Activated T-helper 17 cell treated with anti-CD3 and anti-CD28 coated beads, Interleukin-2, amount 50 U/mL, for 72 hours (primary cell): ENCODE results near the gene RNF114. TPM values are rescaled to one million over a fixed set of nuclear protein-coding genes. Genes with fewer than 3 reads are reported as not detected.

Experiments
- ATAC-seq: fragments of 150-1000 bp; cut with Tn5 transposase; replicated peaks from 2 replicates; pipeline ENCODE4 v1.10.0; 2021; ENCODE audit warnings: mild to moderate bottlenecking, moderate library complexity
- H3K27ac Mint-ChIP-seq: one replicate; pipeline ENCODE4 v1.8.0; 2022; ENCODE audit warnings: mixed read lengths
- H3K27me3 Mint-ChIP-seq: one replicate; pipeline ENCODE4 v1.8.0; 2022; ENCODE audit warnings: mixed read lengths
- H3K36me3 Mint-ChIP-seq: one replicate; pipeline ENCODE4 v1.8.0; 2022; ENCODE audit warnings: low read depth, mild to moderate bottlenecking, mixed read lengths
- H3K4me1 Mint-ChIP-seq: one replicate; pipeline ENCODE4 v1.8.0; 2022; ENCODE audit warnings: mixed read lengths
- H3K4me3 Mint-ChIP-seq: one replicate; pipeline ENCODE4 v1.8.0; 2022; ENCODE audit warnings: mild to moderate bottlenecking, mixed read lengths
- H3K9me3 Mint-ChIP-seq: one replicate; pipeline ENCODE4 v1.8.0; 2022; ENCODE audit warnings: mixed read lengths
- total RNA-seq, 2 donors: library from RNA; stranded (reverse); gene quantifications; one replicate each; pipeline ENCODE4 v1.2.3, GENCODE V29; 2022

Gene RNF114
- total RNA-seq, 2 donors from 2014 or later: 59.8 to 65.0 TPM

GRCh38 chr20:49980140-49981008, 44.2 kb downstream of the RNF114 start:
- ATAC-seq: no peak

GRCh38 chr20:49981218-49982071, 45.2 kb downstream of the RNF114 start:
- H3K4me1 Mint-ChIP-seq: no peaks in the 10 kb centered on the region

More at GRCh38 chr20:49980140-49981008, 44.2 kb downstream of the RNF114 start:
- Mint-ChIP-seq H3K9me3 (no peaks in the 10 kb centered on the region), H3K27ac (no peak overlapping the region), H3K27me3 (peaks cover 4% of the 10 kb centered on the region), H3K36me3 (no peaks in the 10 kb centered on the region), H3K4me1 (no peaks in the 10 kb centered on the region), H3K4me3 (no peak overlapping the region)

GRCh38 chr20:49982072-49982345, 45.8 kb downstream of the RNF114 start:
- H3K4me1 Mint-ChIP-seq: no peaks in the 10 kb centered on the region
- no peak for ATAC-seq
- no peaks in the 10 kb centered on the region for H3K36me3 Mint-ChIP-seq
- H3K27me3 Mint-ChIP-seq: peaks cover 4% of the 10 kb centered on the region
- H3K4me3 Mint-ChIP-seq: peak overlapping the region; percentile 48
- H3K9me3 Mint-ChIP-seq: no peaks in the 10 kb centered on the region
- H3K27ac Mint-ChIP-seq: no peak overlapping the region

More at GRCh38 chr20:49981218-49982071, 45.2 kb downstream of the RNF114 start:
- no peak for ATAC-seq
- Mint-ChIP-seq H3K9me3 (no peaks in the 10 kb centered on the region), H3K4me3 (peak overlapping the region; percentile 48), H3K27ac (no peak overlapping the region), H3K27me3 (peaks cover 4% of the 10 kb centered on the region), H3K36me3 (no peaks in the 10 kb centered on the region)

GRCh38 chr20:49982346-49983122, 46.3 kb downstream of the RNF114 start, which contains the start of gene SNAI1:
Gene SNAI1 (plus strand): TSS chr20:49982980. CDS start chr20:49983060, 80 bp downstream.
- Mint-ChIP-seq H3K9me3 (no peaks in the 10 kb centered on the region), H3K36me3 (no peaks in the 10 kb centered on the region), H3K4me3 (peak within 1 kb of the TSS; percentile 51)

GRCh38 chr20:49983123-49983847, 47.1 kb downstream of the RNF114 start:
- no peaks in the 10 kb centered on the region for H3K9me3 Mint-ChIP-seq
- H3K4me1 Mint-ChIP-seq: no peaks in the 10 kb centered on the region

More at GRCh38 chr20:49982346-49983122, 46.3 kb downstream of the RNF114 start, which contains the start of gene SNAI1:
- no peak within 1 kb of the TSS for H3K27ac Mint-ChIP-seq
- ATAC-seq: peak; percentile 86
- H3K27me3 Mint-ChIP-seq: peaks cover 4% of the 10 kb centered on the region
- no peaks in the 10 kb centered on the region for H3K4me1 Mint-ChIP-seq

GRCh38 chr20:49983848-49984408, 47.7 kb downstream of the RNF114 start:
- ATAC-seq: no peak
- H3K4me1 Mint-ChIP-seq: no peaks in the 10 kb centered on the region
- H3K4me3 Mint-ChIP-seq: peak overlapping the region; percentile 51
- H3K27ac Mint-ChIP-seq: no peak overlapping the region
- no peaks in the 10 kb centered on the region for H3K9me3 Mint-ChIP-seq
- H3K27me3 Mint-ChIP-seq: peaks cover 4% of the 10 kb centered on the region
- H3K36me3 Mint-ChIP-seq: no peaks in the 10 kb centered on the region

More at GRCh38 chr20:49983123-49983847, 47.1 kb downstream of the RNF114 start:
- ATAC-seq: no peak
- peaks cover 4% of the 10 kb centered on the region for H3K27me3 Mint-ChIP-seq
- H3K27ac Mint-ChIP-seq: no peak overlapping the region
- no peaks in the 10 kb centered on the region for H3K36me3 Mint-ChIP-seq
- H3K4me3 Mint-ChIP-seq: peak overlapping the region; percentile 51

- Mint-ChIP-seq H3K4me3 (peak overlapping the region; percentile 51), H3K9me3 (no peaks in the 10 kb centered on the region), H3K36me3 (no peaks in the 10 kb centered on the region), H3K4me1 (no peaks in the 10 kb centered on the region), H3K27me3 (peaks cover 4% of the 10 kb centered on the region), H3K27ac (no peak overlapping the region)
- ATAC-seq: no peak
Measured at GRCh38 chr20:49984426-49985153, 48.4 kb downstream of the RNF114 start.

GRCh38 chr20:49985157-49985556, 49.0 kb downstream of the RNF114 start:
- H3K4me1 Mint-ChIP-seq: no peaks in the 10 kb centered on the region
- no peak for ATAC-seq
- no peaks in the 10 kb centered on the region for H3K9me3 Mint-ChIP-seq
- H3K36me3 Mint-ChIP-seq: no peaks in the 10 kb centered on the region
- peaks cover 5% of the 10 kb centered on the region for H3K27me3 Mint-ChIP-seq
- H3K4me3 Mint-ChIP-seq: no peak overlapping the region
- no peak overlapping the region for H3K27ac Mint-ChIP-seq

GRCh38 chr20:49985617-49986016, 49.4 kb downstream of the RNF114 start:
- no peaks in the 10 kb centered on the region for H3K9me3 Mint-ChIP-seq
- H3K27me3 Mint-ChIP-seq: peaks cover 8% of the 10 kb centered on the region
- no peak overlapping the region for H3K4me3 Mint-ChIP-seq

GRCh38 chr20:49986049-49986448, 49.9 kb downstream of the RNF114 start:
- no peak overlapping the region for H3K27ac Mint-ChIP-seq
- no peaks in the 10 kb centered on the region for H3K9me3 Mint-ChIP-seq
- H3K4me1 Mint-ChIP-seq: no peaks in the 10 kb centered on the region
- peaks cover 5% of the 10 kb centered on the region for H3K27me3 Mint-ChIP-seq
- ATAC-seq: no peak
- no peak overlapping the region for H3K4me3 Mint-ChIP-seq
- H3K36me3 Mint-ChIP-seq: no peaks in the 10 kb centered on the region

More at GRCh38 chr20:49985617-49986016, 49.4 kb downstream of the RNF114 start:
- no peak for ATAC-seq
- H3K36me3 Mint-ChIP-seq: no peaks in the 10 kb centered on the region
- H3K27ac Mint-ChIP-seq: no peak overlapping the region
- no peaks in the 10 kb centered on the region for H3K4me1 Mint-ChIP-seq

- Mint-ChIP-seq H3K9me3 (no peaks in the 10 kb centered on the region), H3K4me1 (no peaks in the 10 kb centered on the region)
Measured at GRCh38 chr20:49987015-49987867, 51.0 kb downstream of the RNF114 start.

More at GRCh38 chr20:49987015-49987867, 51.0 kb downstream of the RNF114 start:
- Mint-ChIP-seq H3K27me3 (peaks cover 4% of the 10 kb centered on the region), H3K36me3 (no peaks in the 10 kb centered on the region), H3K27ac (no peak overlapping the region), H3K4me3 (no peak overlapping the region)
- peak; percentile 57 for ATAC-seq
